Activated B cell treated with CpG ODN at 0.5 μM for 24 hours (primary cell): ENCODE data around the gene PRKN. TPM values are rescaled to one million over a fixed set of nuclear protein-coding genes. Genes with fewer than 3 reads are reported as not detected.

Experiments
- ATAC-seq: fragments of 200-7000 bp; cut with Tn5 transposase; one replicate; pipeline ENCODE4 v1.10.0; 2021; ENCODE audit warnings: low read depth, mild to moderate bottlenecking, moderate library complexity
- CTCF ChIA-PET: fragments of 350-600 bp; sonication (Branson Sonifier 250); formaldehyde crosslinking; loops from one replicate; lab custom pipeline; 2021; ENCODE audit warnings: antibody characterized with exemption; lab: Charles Lee
- POLR2A ChIA-PET: fragments of 350-600 bp; sonication (Branson Sonifier 250); formaldehyde crosslinking; loops from one replicate; lab custom pipeline; 2021; ENCODE audit warnings: antibody characterized with exemption; lab: Charles Lee
- DNase-seq: peaks from one replicate; pipeline ENCODE4 v3.0.0; 2022
- H3K27ac Mint-ChIP-seq: one replicate; pipeline ENCODE4 v1.8.0; 2020; ENCODE audit warnings: mixed read lengths
- H3K27me3 Mint-ChIP-seq: one replicate; pipeline ENCODE4 v1.8.0; 2021; ENCODE audit warnings: mixed read lengths
- H3K36me3 Mint-ChIP-seq: one replicate; pipeline ENCODE4 v1.8.0; 2021; ENCODE audit warnings: low read depth, mixed read lengths
- H3K4me1 Mint-ChIP-seq: one replicate; pipeline ENCODE4 v1.8.0; 2021; ENCODE audit warnings: mixed read lengths
- H3K4me3 Mint-ChIP-seq: one replicate; pipeline ENCODE4 v1.8.0; 2020; ENCODE audit warnings: mild to moderate bottlenecking, mixed read lengths
- H3K9me3 Mint-ChIP-seq: one replicate; pipeline ENCODE4 v1.8.0; 2020; ENCODE audit warnings: mixed read lengths
- intact Hi-C: fragments of 100-400 bp; cut with micrococcal nuclease; formaldehyde crosslinking; loops from one replicate; pipeline ENCODE4 v1.15.1; 2024
- total RNA-seq: library from RNA; stranded (reverse); gene quantifications from 2 replicates; pipeline ENCODE4 v1.2.3, GENCODE V29; 2022
- TF ChIP-seq, protein P1 (sequence below): fragments of 200-600 bp; IDR thresholded peaks from one replicate; pipeline ENCODE4 v1.8.0; 2022; ENCODE audit warnings: antibody characterized with exemption, mild to moderate bottlenecking

Gene PRKN
- total RNA-seq, 1 donor from 2014 or later: 2.3 TPM

DNA sequence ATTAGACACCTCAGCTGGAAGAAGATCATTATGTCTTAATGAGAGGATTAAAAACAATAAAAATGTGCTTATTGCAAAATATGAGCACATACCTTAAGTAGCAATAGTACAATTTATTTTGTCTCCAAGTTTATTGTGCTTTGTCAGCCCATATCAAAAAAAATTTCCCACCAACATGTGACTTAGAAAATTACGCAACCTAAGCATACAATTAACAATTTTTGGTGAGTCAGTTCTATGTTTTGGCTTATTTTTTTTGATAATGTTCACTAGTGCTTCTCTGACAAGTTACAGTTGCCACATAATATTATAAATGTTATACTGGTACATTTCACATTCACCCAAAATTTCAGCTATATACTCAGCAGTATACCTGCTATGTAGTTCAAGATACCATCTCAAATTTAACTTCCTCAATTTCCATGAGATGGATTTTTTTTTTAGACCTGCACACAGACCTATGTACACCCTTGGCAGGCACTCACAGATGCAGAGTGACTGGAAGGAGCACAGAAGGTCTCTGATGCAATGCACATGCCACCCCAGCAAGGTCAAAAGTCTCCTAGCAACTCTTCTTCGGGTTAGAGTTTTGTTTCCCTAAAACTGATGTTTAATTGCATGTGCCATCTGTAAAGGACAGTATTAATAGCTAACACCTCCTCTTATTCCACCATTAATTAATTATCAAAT, 112.4 kb downstream of the PRKN start:
- H3K27me3 Mint-ChIP-seq: no peaks in the 10 kb centered on the region
- ATAC-seq: no peak
- H3K27ac Mint-ChIP-seq: no peak overlapping the region
- TF ChIP-seq, protein P1, sequence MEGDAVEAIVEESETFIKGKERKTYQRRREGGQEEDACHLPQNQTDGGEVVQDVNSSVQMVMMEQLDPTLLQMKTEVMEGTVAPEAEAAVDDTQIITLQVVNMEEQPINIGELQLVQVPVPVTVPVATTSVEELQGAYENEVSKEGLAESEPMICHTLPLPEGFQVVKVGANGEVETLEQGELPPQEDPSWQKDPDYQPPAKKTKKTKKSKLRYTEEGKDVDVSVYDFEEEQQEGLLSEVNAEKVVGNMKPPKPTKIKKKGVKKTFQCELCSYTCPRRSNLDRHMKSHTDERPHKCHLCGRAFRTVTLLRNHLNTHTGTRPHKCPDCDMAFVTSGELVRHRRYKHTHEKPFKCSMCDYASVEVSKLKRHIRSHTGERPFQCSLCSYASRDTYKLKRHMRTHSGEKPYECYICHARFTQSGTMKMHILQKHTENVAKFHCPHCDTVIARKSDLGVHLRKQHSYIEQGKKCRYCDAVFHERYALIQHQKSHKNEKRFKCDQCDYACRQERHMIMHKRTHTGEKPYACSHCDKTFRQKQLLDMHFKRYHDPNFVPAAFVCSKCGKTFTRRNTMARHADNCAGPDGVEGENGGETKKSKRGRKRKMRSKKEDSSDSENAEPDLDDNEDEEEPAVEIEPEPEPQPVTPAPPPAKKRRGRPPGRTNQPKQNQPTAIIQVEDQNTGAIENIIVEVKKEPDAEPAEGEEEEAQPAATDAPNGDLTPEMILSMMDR: no peak
- CTCF ChIA-PET: no interaction called here
- H3K36me3 Mint-ChIP-seq: no peaks in the 10 kb centered on the region
- no peaks in the 10 kb centered on the region for H3K4me1 Mint-ChIP-seq
- POLR2A ChIA-PET: interaction anchor here (0.5 kb wide), 1 partner anchor 28 kb away, joined by 3 read pairs; no protein-coding TSS in a partner anchor
- intact Hi-C loops: no loop called here
- no peaks in the 10 kb centered on the region for H3K9me3 Mint-ChIP-seq
- no peak overlapping the region for H3K4me3 Mint-ChIP-seq
- DNase-seq: no peak

DNA sequence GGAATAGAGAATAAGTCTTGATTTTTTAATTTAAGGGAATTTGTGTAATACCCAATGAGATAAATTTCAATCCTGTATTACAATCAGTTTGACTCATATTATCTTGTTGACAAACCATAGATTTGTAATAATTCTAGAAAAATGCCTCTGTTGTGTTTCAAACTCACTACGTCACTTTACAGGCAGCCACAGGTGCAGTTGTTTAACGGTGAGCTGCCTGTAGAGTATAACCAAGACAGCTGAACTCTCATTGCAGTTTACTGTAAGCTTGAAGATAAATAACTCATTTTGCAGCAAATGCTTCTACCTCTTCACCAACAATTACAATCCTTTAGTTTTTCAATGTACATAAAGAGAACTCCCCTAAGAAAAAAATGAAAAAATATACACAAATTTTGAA, 114.3 kb downstream of the PRKN start:
- ATAC-seq: no peak
- TF ChIP-seq, protein P1: no peak
- DNase-seq: no peak
- CTCF ChIA-PET: no interaction called here
- H3K27me3 Mint-ChIP-seq: no peaks in the 10 kb centered on the region
- POLR2A ChIA-PET: no interaction called here
- H3K9me3 Mint-ChIP-seq: no peaks in the 10 kb centered on the region
- no peaks in the 10 kb centered on the region for H3K4me1 Mint-ChIP-seq
- intact Hi-C loops: no loop called here
- H3K4me3 Mint-ChIP-seq: no peak overlapping the region
- no peaks in the 10 kb centered on the region for H3K36me3 Mint-ChIP-seq
- H3K27ac Mint-ChIP-seq: no peak overlapping the region

DNA sequence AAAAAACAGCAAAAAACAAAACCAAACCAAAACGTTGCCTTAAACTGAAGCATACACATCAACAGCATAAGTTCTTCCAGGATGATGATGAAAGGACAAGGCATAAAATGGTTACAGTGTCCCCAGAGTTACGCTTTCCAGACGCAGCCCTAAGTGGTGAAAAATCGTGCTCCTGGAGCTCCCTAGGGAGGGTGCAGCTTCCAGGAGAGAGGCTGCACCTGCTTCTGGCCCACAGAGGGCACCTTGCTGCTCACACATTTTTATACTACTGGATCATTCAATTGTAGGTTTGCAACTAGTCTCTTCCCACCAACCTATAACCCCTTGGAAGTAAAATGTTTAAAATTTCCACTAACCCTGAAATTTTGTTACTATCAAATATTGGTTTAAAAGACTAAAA, 115.0 kb downstream of the PRKN start:
- no peak for DNase-seq
- no peak overlapping the region for H3K27ac Mint-ChIP-seq
- no peaks in the 10 kb centered on the region for H3K4me1 Mint-ChIP-seq
- H3K9me3 Mint-ChIP-seq: no peaks in the 10 kb centered on the region
- no peaks in the 10 kb centered on the region for H3K27me3 Mint-ChIP-seq
- TF ChIP-seq, protein P1: no peak
- CTCF ChIA-PET: no interaction called here
- intact Hi-C loops: no loop called here
- H3K4me3 Mint-ChIP-seq: no peak overlapping the region
- ATAC-seq: no peak
- POLR2A ChIA-PET: no interaction called here
- no peaks in the 10 kb centered on the region for H3K36me3 Mint-ChIP-seq

DNA sequence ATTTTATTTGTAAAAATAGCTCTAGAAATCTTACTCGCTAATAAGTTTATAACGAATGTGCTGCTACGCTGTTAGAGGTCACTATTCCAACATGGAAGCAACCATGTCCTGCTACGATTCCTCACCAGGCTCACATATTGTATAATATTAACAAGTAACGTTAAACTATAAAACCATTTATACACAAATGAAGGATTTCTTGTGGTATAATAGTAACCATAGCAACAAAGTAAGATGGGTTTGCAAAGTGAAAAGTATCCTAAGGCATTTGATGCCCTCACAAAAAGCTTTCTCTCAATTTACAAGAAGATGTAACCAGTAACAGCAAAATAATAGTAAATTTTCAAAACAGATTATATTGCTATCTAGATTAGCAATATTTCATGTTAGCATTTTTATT, 117.2 kb downstream of the PRKN start:
- CTCF ChIA-PET: no interaction called here

DNA sequence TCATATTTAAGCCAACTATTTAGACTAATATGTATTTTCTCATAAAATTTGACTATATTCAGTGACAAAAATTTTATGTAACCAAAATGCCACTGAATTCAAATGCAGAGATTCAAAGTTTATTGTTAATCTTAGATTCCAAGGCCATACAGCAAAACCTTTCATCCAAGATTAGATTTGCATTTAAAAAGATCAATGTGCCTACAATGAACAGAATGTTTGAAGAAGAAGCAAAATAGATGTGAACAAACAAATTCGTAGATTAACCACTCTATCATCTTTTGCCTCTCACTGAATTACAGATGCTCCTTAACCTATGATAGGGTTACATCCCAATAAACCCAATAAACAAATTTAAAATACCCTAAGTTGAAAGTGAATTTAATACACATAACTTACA, 121.7 kb downstream of the PRKN start:
- Mint-ChIP-seq H3K27ac (no peak overlapping the region), H3K27me3 (no peaks in the 10 kb centered on the region), H3K4me1 (no peaks in the 10 kb centered on the region), H3K9me3 (no peaks in the 10 kb centered on the region), H3K4me3 (no peak overlapping the region), H3K36me3 (no peaks in the 10 kb centered on the region)
- POLR2A ChIA-PET: no interaction called here
- DNase-seq (no peak), ATAC-seq (no peak)
- CTCF ChIA-PET: no interaction called here
- intact Hi-C loops: no loop called here
- TF ChIP-seq, protein P1: no peak

More for the DNA sequence above, 117.2 kb downstream of the PRKN start:
- intact Hi-C loops: no loop called here
- TF ChIP-seq, protein P1: no peak
- Mint-ChIP-seq H3K4me1 (no peaks in the 10 kb centered on the region), H3K9me3 (no peaks in the 10 kb centered on the region), H3K4me3 (no peak overlapping the region), H3K27me3 (no peaks in the 10 kb centered on the region), H3K36me3 (no peaks in the 10 kb centered on the region), H3K27ac (no peak overlapping the region)
- DNase-seq (no peak), ATAC-seq (no peak)
- POLR2A ChIA-PET: no interaction called here
